ENCODE results near the gene HS6ST3.

The HS6ST3 gene

GRCh38 chr13:96678801-96679200, 588.9 kb downstream of the HS6ST3 start:
- no peak for DNase-seq

GRCh38 chr13:96680898-96681297, 591.0 kb downstream of the HS6ST3 start:
- DNase-seq = no peak

- DNase-seq = no peak
Measured at GRCh38 chr13:96681766-96682165, 591.9 kb downstream of the HS6ST3 start.

GRCh38 chr13:96684469-96684868, 594.6 kb downstream of the HS6ST3 start:
- DNase-seq = no peak

- no peak for DNase-seq
Measured at GRCh38 chr13:96684907-96685306, 595.0 kb downstream of the HS6ST3 start.

- DNase-seq = no peak
Measured at GRCh38 chr13:96686286-96686685, 596.4 kb downstream of the HS6ST3 start.

GRCh38 chr13:96687191-96687590, 597.3 kb downstream of the HS6ST3 start:
- no peak for DNase-seq

- no peak for DNase-seq
Measured at GRCh38 chr13:96690998-96691397, 601.1 kb downstream of the HS6ST3 start.

- DNase-seq = no peak
Measured at GRCh38 chr13:96696389-96696900, 606.5 kb downstream of the HS6ST3 start.

- DNase-seq = no peak
Measured at GRCh38 chr13:96700657-96701056, 610.8 kb downstream of the HS6ST3 start.

GRCh38 chr13:96707146-96707545, 617.2 kb downstream of the HS6ST3 start:
- DNase-seq = no peak

GRCh38 chr13:96710166-96710862, 620.4 kb downstream of the HS6ST3 start:
- no peak for DNase-seq

GRCh38 chr13:96720446-96720845, 630.5 kb downstream of the HS6ST3 start:
- DNase-seq = no peak

GRCh38 chr13:96726651-96727050, 636.7 kb downstream of the HS6ST3 start:
- no peak for DNase-seq

- DNase-seq = no peak
Measured at GRCh38 chr13:96728463-96728862, 638.6 kb downstream of the HS6ST3 start.

- no peak for DNase-seq
Measured at GRCh38 chr13:96730676-96731075, 640.8 kb downstream of the HS6ST3 start.

GRCh38 chr13:96734499-96734898, 644.6 kb downstream of the HS6ST3 start:
- DNase-seq = no peak

GRCh38 chr13:96741779-96742178, 651.9 kb downstream of the HS6ST3 start:
- no peak for DNase-seq

- no peak for DNase-seq
Measured at GRCh38 chr13:96743296-96744089, 653.6 kb downstream of the HS6ST3 start.

GRCh38 chr13:96744367-96745331, 654.7 kb downstream of the HS6ST3 start:
- DNase-seq = no peak

- DNase-seq = no peak
Measured at GRCh38 chr13:96746886-96747285, 657.0 kb downstream of the HS6ST3 start.

- DNase-seq = no peak
Measured at GRCh38 chr13:96749825-96750224, 659.9 kb downstream of the HS6ST3 start.

GRCh38 chr13:96751089-96751488, 661.2 kb downstream of the HS6ST3 start:
- no peak for DNase-seq
